Activated T-cell treated with anti-CD3 and anti-CD28 coated beads for 4 hours (primary cell): ENCODE measurements around the gene SLC9A1.

ENCODE experiments used
- DNase-seq: peaks from one replicate; pipeline ENCODE4 v3.0.0-alpha.2; 2020

SLC9A1 gene

GRCh38 chr1:27150183-27150582 lies 4.7 kb downstream of the SLC9A1 start:
- no peak for DNase-seq

- DNase-seq: no peak
Measured at GRCh38 chr1:27149762-27150113, 5.2 kb downstream of the SLC9A1 start.

- DNase-seq: no peak
Measured at GRCh38 chr1:27149084-27149761, 5.7 kb downstream of the SLC9A1 start.

- no peak for DNase-seq
Measured at GRCh38 chr1:27148591-27148990, 6.3 kb downstream of the SLC9A1 start.

DNA sequence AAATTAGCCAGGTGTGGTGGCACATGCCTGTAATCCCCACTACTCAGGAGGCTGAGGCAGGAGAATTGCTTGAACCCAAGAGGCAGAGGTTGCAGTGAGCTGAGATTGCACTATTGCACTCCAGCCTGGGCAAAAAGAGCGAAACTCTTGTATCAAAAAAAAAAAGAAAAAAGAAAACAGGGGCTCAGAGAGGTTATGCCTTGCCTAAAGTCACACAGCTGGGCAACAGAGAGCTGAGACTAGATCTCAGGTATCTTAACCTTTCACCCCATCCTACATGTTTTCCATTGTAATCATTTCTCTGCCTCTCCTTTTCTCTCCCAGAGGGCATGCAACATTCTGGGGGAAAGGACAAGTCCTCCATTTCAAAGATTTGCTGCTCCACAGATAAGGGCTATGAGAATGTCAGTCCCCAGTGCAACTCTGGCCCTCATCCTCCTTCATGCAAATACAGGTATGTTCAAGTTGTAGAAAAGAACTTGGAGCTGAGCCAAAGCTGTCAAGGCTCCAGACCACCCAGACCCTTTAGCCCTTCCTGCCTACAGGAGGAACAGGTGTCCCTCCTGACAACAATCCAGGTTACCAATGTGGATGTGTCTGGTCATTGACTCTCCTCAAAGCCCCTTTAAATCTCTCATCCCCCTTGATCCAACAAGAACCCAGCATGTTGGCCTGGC lies 6.9 kb downstream of the SLC9A1 start:
- no peak for DNase-seq

GRCh38 chr1:27145934-27146354 lies 9.0 kb downstream of the SLC9A1 start:
- no peak for DNase-seq

GRCh38 chr1:27144920-27145661 lies 9.8 kb downstream of the SLC9A1 start:
- no peak for DNase-seq

GRCh38 chr1:27144049-27144748 lies 10.7 kb downstream of the SLC9A1 start:
- no peak for DNase-seq

DNA sequence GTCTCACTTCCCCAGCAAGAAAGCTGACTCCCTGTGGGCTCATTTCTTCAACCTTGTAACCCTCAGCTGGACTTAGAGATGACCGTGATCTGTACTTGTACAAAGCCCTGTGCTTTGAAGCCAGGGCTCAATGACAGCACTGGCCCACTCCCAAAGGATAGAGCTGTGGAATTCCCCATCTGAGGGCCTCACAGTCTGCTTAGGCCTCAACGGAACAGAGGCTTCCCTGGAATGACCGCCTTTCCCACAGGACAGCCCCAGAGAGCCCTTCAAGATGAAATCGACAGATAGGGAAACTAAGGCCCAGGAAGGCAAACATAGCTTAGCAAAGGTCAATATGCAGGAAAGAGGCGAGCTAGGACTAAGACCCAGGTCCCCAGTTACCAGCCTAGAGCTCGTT lies 11.5 kb downstream of the SLC9A1 start:
- DNase-seq: no peak

GRCh38 chr1:27142464-27142863 lies 12.5 kb downstream of the SLC9A1 start:
- no peak for DNase-seq

DNA sequence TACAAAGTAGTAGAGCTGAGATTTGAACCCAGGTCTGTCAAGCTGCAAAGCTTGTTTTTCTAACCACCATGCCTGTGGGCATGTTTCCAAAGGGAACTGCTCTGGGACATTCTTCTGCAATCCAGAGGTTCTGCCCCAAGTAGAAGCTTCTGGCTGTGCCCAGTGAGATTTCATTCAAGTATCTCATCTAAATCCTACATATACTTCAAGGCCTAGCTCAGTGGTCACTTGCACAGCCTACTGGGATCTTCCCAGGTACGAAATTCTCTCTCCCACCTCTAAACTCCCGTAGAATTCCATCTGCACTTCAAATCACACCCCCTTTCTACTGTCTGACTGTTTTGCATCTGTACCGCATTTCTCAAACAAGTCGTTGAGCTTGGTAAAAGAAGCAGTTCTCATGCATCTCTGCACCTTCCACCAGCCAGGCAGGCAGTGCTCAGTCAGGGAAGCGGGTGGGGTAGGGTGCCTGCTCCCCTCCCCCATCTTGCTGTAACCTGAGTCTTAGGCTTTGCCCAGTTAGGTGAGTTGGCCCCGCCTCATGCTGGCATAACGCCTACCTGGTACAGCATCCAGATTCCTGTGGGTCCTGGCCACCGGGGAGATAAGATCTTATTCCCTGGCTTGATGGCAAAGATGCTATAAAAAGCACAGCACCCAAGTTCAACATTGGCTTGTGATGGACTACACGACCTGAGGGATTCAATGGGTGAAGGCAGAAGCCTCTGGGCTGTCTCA lies 13.5 kb downstream of the SLC9A1 start:
- no peak for DNase-seq

DNA sequence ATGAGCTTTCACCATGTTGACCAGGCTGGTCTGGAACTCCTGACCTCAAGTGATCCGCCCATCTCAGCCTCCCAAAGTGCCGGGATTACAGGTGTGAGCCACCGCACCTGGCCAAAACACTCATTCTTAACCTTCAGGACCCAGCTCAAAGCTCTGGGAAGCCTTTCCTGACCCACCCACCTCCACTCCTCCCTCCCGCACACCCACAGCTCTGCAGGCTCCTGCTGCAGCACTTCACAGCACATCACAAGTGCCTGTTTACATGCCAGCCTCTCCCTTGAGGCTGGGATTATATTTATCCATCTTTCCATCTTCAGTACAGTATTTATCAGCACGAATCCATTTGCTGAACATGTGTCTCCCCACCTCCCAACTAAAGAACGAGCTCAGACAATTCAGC lies 14.9 kb downstream of the SLC9A1 start:
- no peak for DNase-seq

DNA sequence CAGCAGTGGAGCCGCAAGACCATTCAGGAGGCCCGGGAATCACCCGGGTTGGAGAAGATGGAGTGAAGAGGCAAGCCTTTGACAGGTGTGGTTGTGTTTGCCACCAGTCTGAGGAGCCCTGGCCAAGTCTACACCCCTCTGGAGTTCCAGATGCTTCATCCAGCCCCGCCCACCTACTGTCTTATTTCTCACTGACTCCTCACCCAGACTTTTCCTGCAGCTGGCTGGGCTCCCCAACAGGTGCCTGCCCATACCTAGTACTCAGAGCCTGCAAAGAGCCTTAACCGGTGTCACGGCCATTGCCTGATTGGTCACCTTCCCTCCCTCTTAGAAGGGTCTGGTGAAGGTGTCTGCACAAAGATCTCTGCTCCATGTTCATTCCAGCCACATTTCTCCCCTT lies 16.0 kb downstream of the SLC9A1 start:
- no peak for DNase-seq

DNA sequence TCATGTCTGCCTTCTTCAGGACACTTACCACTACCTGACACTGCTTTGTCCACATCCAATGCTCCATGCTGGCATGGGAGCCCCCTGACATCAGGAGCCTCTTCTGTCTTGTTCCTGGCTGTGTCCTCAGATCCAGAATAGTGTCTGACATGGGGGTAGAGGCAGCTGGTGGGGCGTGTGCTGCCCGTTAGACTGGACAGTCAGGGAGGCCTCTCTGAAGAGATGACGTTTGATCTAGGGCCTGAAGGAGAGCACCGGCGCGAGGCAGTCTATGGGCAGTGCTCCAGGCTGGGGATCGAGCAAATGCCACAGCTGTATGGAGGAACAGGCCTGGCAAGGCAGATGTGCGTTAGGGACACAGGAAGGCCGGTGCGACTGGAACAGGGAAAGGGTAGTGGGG lies 16.6 kb downstream of the SLC9A1 start:
- no peak for DNase-seq

DNA sequence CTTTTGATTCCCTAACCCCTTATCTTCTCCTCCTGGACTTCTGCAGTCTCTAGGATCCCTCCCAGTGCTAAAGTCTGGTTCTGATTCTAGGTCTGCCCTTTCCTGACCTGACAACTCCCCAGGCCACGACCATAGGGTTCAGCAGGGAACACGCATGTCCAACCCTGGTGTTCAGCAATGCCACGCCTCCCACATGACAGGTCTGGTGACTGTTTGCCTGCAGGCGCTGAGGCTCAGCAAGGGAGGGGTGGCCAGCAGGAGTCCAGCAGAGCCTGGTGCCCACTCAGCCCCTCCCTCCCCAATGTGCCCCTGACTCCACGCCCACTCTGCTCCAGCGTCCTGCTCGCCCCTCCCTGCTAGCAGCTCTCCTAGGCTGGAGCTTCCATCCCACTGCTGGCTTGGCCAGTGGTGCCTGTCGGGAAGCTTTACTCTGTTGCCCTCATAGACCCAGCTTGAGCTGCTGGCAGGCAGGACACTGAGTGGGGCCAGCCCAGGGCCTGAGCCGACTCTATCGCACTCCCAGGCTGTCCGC lies 17.3 kb downstream of the SLC9A1 start:
- no peak for DNase-seq

DNA sequence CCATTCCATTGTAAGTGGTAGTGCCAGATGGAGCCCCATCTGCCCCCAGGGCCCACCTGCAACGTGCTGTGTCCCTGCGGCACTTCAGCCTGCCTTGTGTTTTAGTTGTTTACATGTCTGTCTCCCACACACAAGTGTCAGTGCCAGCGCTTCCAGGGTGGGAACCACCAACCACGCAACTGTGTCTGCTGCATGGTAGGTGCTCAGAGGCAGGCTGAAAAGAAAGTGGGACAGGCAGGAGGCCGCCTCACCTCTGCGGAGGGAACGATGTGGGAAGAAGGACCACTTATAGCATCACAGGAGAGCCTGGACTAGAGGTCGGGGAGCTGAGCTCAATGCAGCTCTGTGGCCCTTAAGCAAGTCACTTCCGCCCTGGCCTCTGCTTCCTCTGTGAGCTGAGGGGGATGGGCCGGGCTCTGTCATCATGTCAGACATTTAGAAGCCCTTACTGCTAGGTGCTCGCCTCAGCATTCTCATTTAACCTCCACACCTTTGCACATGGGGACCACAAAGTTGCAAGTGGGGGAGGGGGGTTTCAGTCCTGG lies 17.9 kb downstream of the SLC9A1 start:
- peak; percentile 48 for DNase-seq

- DNase-seq: no peak
Measured at GRCh38 chr1:27136236-27136551, 18.7 kb downstream of the SLC9A1 start.

- no peak for DNase-seq
Measured at GRCh38 chr1:27135541-27136235, 19.2 kb downstream of the SLC9A1 start.

DNA sequence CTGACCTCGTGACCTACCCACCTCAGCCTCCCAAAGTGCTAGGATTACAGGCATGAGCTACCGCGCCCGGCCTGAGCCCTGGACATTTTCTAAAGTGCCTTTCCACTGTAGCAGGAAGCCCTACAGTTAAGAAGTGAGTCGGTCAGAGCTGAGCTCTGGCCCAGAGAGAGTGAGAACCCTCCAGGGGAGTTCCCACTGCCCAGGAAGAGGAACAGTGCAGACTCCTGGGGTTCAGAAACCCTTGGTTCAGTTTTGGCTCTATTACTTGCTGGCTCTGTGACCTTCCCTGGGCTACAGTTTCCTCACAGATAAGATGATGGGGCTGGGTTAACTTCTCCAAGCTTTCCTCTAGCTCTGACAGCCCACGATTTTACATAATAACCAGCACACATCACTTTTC lies 20.9 kb downstream of the SLC9A1 start:
- no peak for DNase-seq

GRCh38 chr1:27133158-27133557 lies 21.8 kb downstream of the SLC9A1 start:
- no peak for DNase-seq

DNA sequence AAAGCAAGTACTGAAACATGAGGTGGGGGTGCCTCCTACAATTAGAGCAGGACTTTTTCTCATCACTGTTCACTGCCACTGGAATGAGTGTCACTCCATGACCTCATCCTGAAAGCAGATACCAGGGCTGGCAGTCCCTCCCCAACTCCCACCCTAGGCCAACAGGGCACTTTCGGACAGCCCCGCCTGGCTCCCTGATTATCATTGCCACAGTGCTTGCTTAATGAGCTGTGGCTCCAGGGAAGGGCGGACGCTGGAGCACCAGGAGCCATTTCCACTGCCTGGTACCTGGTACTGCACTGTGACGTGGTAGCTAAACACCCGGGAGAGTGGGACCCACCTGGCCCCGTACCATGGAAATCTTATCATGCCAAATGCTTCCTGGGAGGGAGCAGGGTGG lies 22.3 kb downstream of the SLC9A1 start:
- DNase-seq: no peak

DNA sequence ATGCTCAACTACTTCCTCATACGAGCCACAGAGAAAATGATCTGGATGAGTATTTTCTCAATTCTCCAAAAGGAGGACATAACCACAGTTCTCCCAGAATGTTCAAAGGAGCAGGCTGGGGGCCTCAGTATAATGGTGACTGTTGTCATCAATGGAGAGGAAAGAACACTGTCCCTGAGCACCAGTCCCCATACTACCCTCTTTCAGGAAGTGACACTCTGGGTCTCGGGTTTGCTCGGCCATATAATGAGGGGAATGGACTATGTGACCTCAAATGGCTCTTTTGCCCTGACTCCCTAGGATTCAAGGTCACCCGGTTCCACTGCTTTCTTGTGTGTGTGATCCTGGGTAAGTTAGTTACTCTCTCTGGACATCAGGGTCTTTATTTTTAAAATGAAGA lies 22.8 kb downstream of the SLC9A1 start:
- DNase-seq: no peak
